HUES64 (cell line): ENCODE results near the gene USP32.
"Not testable (repeated sequence)": the region's sequence is repeated elsewhere in the genome, so short reads cannot be mapped to it uniquely, and the experiment has no call there.

Source experiments
- H3K27ac ChIP-seq: 2 replicates; pipeline ENCODE4 v1.7.0; 2013; ENCODE audit warnings: low read depth, low read length, inconsistent platforms
- H3K27me3 ChIP-seq: 2 replicates; pipeline ENCODE4 v1.6.1; 2013; ENCODE audit warnings: mild to moderate bottlenecking, low read length; ENCODE audit not compliant: insufficient read depth
- H3K36me3 ChIP-seq: 2 replicates; pipeline ENCODE4 v1.6.1; 2013; ENCODE audit warnings: mild to moderate bottlenecking, low read length; ENCODE audit not compliant: insufficient read depth
- H3K4me1 ChIP-seq: 2 replicates; pipeline ENCODE4 v1.6.1; 2013; ENCODE audit warnings: mild to moderate bottlenecking, low read length, moderate library complexity; ENCODE audit not compliant: insufficient read depth
- H3K4me3 ChIP-seq: 2 replicates; pipeline ENCODE4 v1.5.1; 2013; ENCODE audit warnings: mild to moderate bottlenecking, low read length, moderate library complexity
- H3K9ac ChIP-seq: 2 replicates; pipeline ENCODE4 v1.6.1; 2013; ENCODE audit warnings: mild to moderate bottlenecking, low read depth, low read length
- H3K9me3 ChIP-seq: 2 replicates; pipeline ENCODE4 v1.6.1; 2013; ENCODE audit warnings: low read depth, low read length; ENCODE audit not compliant: insufficient read depth
- WGBS: fragments of 150-250, 120-280 bp; methylation state at CpG from one replicate; pipeline ENCODE4 v1.1.7; 2013; ENCODE audit warnings: missing lambda C conversion rate; 5-methylcytosine and 5-hydroxymethylcytosine counted together

Gene USP32

DNA sequence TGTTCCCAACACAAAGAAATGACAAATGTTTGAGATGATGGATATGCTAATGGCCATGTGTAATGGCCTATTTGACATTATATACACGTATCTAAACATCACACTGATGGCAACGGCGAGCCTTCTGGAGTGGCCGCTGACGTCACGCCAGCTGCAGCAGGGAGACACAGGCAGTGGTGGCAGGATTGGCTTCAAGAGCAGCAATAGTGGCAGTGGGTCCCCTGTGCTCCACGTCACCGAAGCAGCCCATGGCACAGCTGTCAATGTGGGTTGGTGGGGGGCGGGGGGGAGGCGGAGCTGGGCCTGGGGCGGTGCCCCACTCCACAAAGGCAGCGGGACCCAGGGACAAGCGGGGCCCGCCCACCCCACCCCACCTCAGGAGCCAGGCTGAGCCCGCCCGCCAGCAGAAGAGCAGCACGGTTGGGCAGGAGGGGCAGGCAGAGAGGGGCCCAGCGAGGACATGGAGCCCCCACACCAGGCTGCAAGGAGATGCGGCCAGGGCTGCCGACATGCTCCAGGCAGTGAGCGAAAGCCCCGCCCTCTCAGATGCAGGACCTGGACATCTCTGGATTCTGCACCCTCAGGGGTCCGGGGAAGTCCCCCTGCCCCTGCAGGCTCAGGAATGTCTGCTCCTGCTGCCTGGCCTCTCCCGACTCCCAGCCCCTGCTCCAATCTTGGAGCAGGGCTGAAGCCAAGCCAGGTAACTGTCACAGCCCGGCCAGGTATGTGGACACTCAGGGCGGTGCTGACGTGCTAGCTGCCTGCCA is 64.6 kb downstream of the USP32 start:
- peaks cover 7% of the 10 kb centered on the region; the same call in 1 of the 2 replicates for H3K4me1 ChIP-seq
- H3K9me3 ChIP-seq = no peaks in the 10 kb centered on the region
- peaks cover 7% of the 10 kb centered on the region; the same call in 1 of the 2 replicates for H3K36me3 ChIP-seq
- H3K27ac ChIP-seq = no peak overlapping the region
- 73% methylated on average over 27 of the region's 27 CpGs for WGBS
- H3K9ac ChIP-seq = no peak overlapping the region
- H3K27me3 ChIP-seq = no peaks in the 10 kb centered on the region
- no peak overlapping the region for H3K4me3 ChIP-seq

DNA sequence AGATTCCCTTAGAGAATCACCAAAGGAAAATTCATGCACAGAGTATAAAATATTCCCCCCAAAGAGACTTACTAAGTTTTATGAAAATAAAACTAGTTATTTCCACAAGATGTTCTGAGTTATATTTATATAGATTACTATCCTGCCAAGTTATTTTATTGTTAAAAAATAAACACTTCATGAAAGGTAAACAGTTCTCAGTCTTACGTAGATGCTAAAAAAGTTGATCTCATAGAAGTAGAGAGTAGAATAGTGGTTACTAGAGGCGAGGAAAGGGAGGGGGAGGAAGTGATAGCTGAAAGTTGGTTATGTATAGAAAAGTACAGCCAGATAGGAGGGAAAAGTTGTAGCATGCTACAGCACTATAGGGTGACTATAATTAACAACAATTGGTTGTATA is 65.2 kb downstream of the USP32 start:
- peaks cover 7% of the 10 kb centered on the region; the same call in 1 of the 2 replicates for H3K4me1 ChIP-seq
- peaks cover 7% of the 10 kb centered on the region; the same call in 1 of the 2 replicates for H3K36me3 ChIP-seq
- no peak overlapping the region for H3K27ac ChIP-seq
- H3K27me3 ChIP-seq = no peaks in the 10 kb centered on the region
- no peaks in the 10 kb centered on the region for H3K9me3 ChIP-seq
- H3K4me3 ChIP-seq = no peak overlapping the region
- 96% methylated on average over 2 of the region's 2 CpGs for WGBS
- no peak overlapping the region for H3K9ac ChIP-seq

DNA sequence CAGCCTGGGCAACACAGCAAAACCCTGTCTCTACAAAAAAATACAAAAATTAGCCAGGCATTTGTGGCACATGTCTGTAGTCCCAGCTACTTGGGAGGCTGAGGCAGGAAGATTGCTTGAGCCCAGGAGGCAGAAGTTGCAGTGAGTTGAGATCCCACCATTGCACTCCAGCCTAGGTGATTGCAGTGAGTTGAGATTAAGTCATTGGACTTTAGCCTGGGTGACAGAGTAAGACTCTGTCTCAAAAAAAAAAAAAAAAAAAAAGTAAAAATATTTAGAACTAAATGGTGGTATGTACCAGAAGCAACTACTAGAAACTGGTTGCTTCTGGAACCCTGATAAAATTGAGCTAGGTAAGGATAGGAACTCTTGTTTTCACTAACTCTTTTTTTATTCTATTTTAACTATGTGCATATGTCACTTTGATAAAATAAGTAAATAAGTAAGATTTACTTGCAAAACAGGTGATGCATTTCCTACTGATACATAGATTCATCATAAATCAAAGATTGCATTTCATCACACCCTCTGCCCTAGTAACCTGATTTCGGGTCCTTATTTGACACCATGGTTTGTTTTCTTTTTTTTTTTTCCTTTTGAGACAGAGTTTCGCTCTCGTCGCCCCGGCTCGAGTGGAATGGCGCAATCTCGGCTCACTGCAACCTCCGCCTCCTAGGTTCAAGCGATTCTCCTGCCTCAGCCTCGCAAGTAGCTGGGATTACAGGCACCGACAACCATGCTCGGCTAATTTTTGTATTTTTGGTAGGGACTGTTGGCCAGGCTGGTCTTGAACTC is 66.0 kb downstream of the USP32 start:
- Histone ChIP-seq H3K27me3 (no peaks in the 10 kb centered on the region), H3K36me3 (peaks cover 7% of the 10 kb centered on the region; the same call in 1 of the 2 replicates), H3K27ac (no peak overlapping the region), H3K9ac (no peak overlapping the region), H3K4me3 (no peak overlapping the region), H3K9me3 (no peaks in the 10 kb centered on the region), H3K4me1 (peaks cover 7% of the 10 kb centered on the region; the same call in 1 of the 2 replicates)
- WGBS = 96% methylated on average over 13 of the region's 13 CpGs

DNA sequence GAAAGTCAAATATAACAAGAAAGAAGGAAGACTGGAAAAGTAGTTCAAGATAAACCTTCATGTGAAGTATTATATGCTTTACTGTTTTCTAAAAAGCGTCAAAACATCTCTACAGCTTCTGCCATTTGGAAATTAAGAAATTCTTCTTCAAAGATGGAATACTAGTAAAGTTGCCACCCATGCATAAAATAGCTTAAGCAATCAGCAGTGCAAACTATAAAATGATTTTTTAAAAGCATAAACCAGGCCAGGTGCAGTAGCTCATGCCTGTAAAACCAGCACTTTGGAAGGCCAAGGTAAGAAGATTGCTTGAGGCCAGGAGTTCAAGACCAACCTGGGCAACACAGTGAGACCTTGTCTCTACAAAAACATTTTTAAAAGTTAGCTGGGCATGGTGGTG is 68.2 kb downstream of the USP32 start:
- Histone ChIP-seq H3K9ac (no peak overlapping the region), H3K4me1 (peaks cover 7% of the 10 kb centered on the region; the same call in 1 of the 2 replicates), H3K27me3 (no peaks in the 10 kb centered on the region), H3K27ac (no peak overlapping the region), H3K36me3 (peaks cover 7% of the 10 kb centered on the region; the same call in 1 of the 2 replicates), H3K4me3 (no peak overlapping the region), H3K9me3 (no peaks in the 10 kb centered on the region)
- WGBS = 100% methylated on average over 1 of the region's 1 CpG

DNA sequence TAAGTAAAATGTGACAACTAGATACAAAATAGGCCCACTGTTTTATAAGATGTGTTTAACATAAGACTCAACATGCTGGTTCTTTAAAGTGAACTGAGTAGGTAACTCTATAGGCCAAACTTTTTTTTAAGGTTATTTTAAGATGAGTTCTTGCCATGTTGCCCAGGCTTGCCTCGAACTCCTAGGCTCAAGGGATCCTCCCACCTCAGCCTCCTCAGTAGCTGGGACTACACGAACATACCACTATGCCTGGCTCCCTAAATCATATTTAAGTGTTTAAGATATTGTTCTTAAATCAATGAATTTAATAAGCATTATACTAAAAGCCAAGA is 69.9 kb downstream of the USP32 start:
- no peak overlapping the region for H3K9ac ChIP-seq
- WGBS = no CpG with 5 or more reads among the region's 2 CpGs
- no peaks in the 10 kb centered on the region for H3K36me3 ChIP-seq
- H3K4me1 ChIP-seq = no peaks in the 10 kb centered on the region
- no peaks in the 10 kb centered on the region for H3K27me3 ChIP-seq
- no peaks in the 10 kb centered on the region for H3K9me3 ChIP-seq
- no peak overlapping the region for H3K27ac ChIP-seq
- no peak overlapping the region for H3K4me3 ChIP-seq

DNA sequence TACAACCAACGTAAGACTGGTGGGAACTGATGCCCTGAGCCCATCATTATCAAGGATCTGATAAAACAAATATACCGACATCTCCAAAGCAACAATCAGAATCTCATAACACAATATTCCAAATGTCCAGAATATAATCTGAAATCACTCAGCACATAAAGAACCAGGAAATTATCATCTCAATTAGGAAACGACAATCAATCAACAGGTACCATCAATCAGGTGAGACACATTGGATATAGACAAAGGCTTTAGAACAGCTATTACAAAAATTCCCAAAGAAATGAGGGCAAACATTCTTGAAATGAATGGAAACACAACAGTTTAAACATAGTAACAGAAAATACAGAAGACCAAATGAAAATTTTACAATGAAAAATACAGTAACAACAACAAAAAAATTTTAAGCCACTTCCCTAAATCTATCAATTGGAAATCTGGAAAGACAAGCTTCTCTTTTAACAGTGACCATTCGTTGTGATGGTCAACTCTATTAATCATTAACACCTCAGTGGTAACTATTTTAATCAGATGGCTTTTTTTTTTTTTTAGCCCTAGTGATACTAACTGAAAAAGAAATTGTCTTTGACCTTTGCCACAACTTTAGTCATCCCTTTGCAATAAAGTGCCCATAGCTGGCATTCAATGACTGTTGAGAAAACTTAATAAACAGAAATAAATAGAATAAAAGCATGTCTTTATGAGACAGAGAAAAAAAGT is 70.4 kb downstream of the USP32 start:
- H3K9me3 ChIP-seq = no peaks in the 10 kb centered on the region
- no peaks in the 10 kb centered on the region for H3K36me3 ChIP-seq
- WGBS = 90% methylated on average over 4 of the region's 4 CpGs
- H3K27ac ChIP-seq = no peak overlapping the region
- no peak overlapping the region for H3K4me3 ChIP-seq
- H3K9ac ChIP-seq = no peak overlapping the region
- no peaks in the 10 kb centered on the region for H3K4me1 ChIP-seq
- no peaks in the 10 kb centered on the region for H3K27me3 ChIP-seq

DNA sequence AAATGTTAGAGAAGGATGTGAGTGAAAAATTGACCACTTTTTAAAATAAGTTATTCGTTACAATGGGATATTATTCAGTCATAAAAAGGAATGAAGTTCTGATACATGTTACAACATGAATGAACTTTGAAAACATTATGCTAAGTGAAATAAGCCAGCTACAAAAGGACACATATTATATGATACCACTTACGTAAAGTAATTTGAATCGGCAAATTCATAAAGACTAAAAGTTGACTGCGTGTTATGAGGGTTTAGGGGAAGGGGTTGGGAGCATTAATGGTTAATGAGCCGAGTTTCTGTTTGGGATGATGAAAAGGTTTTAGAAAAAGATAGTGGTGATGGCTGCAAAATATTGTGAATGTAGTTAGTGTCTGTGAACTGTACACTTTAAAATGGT is 73.1 kb downstream of the USP32 start:
- H3K36me3 ChIP-seq = no peaks in the 10 kb centered on the region
- 93% methylated on average over 4 of the region's 5 CpGs for WGBS
- H3K4me1 ChIP-seq = no peaks in the 10 kb centered on the region
- no peaks in the 10 kb centered on the region for H3K9me3 ChIP-seq
- no peak overlapping the region for H3K9ac ChIP-seq
- H3K27ac ChIP-seq = no peak overlapping the region
- H3K4me3 ChIP-seq = no peak overlapping the region
- H3K27me3 ChIP-seq = no peaks in the 10 kb centered on the region

DNA sequence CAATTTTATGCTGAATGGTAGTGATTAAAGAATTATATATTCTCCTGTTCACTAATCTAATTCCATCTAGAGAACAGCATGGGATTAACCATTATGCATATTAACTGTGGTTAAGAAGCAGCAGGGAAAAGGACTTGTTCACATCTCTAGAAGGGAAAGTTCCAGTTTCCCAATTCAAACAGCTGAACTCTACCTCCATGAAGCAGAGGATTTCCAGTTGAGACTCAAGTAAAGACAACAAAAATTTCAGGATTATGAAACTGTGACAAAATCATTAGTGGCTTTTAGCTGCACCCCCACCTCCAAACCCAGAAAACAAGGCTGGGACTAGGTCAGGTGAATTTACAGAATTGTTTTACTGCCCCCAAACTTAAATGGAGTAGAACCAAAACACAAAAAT is 73.6 kb downstream of the USP32 start:
- Histone ChIP-seq H3K9me3 (no peaks in the 10 kb centered on the region), H3K4me3 (no peak overlapping the region), H3K4me1 (no peaks in the 10 kb centered on the region), H3K36me3 (no peaks in the 10 kb centered on the region), H3K9ac (no peak overlapping the region), H3K27me3 (no peaks in the 10 kb centered on the region), H3K27ac (no peak overlapping the region)

DNA sequence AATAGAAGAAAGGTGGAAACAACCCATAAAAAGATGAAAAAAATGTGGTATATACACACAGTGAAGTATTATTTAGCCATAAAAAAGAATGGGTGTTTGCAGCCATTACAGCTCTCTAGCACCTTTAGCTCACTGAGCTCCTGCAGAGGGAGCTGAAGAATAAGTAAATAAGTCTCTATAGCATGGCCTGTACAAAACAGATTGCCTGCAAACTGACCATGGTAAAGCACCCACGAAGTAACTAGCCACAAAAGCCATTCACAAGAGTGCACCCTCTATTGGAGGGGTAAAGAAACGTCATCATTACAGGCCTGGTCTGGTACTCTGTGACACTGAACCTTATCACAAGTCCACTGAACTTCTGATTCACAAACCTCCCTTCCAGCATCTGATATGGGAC is 76.3 kb downstream of the USP32 start:
- Histone ChIP-seq H3K4me1 (no peaks in the 10 kb centered on the region), H3K36me3 (no peaks in the 10 kb centered on the region), H3K27me3 (no peaks in the 10 kb centered on the region), H3K9ac (no peak overlapping the region), H3K27ac (no peak overlapping the region), H3K9me3 (no peaks in the 10 kb centered on the region), H3K4me3 (no peak overlapping the region)
- 92% methylated on average over 2 of the region's 2 CpGs for WGBS

DNA sequence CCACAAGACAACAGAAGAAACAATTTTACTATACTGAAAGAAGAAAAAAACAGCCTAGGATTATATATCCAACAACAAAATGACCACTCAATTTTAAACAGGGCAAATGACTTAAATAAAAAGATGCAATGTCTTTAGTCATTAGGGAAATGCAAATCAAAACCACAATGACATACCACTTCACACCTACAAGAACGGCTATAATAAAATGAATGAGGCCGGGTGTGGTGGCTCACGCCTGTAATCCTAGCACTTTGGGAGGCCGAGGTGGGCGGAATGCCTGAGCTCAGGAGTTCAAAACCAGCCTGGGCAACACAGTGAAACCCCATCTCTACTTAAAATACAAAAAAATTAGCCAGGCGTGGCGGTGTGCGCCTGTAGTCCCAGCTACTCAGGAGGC is 77.0 kb downstream of the USP32 start:
- 94% methylated on average over 8 of the region's 8 CpGs for WGBS

DNA sequence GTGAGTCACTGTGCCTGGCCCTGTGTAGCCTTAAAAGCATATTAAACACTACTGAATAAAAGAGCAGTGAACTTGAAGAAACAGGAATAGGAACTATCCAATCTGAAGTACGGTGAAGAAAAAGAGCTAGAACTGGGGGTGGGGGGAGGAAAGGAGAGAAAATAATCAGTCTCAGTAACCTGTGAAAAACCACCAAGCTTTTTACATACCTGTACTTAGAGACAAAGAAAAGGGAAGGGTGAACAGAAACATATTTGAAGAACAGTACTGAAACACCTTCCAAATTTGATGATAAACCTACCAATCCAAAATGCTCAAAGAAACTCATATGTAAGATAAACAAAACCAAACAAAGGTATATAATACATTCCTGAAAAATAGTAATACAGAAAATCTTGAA is 77.5 kb downstream of the USP32 start:
- Histone ChIP-seq H3K9me3 (no peaks in the 10 kb centered on the region), H3K4me3 (no peak overlapping the region), H3K27me3 (no peaks in the 10 kb centered on the region), H3K27ac (no peak overlapping the region), H3K9ac (no peak overlapping the region), H3K4me1 (no peaks in the 10 kb centered on the region), H3K36me3 (no peaks in the 10 kb centered on the region)
- 79% methylated on average over 1 of the region's 1 CpG for WGBS

More for the DNA sequence above, 77.0 kb downstream of the USP32 start:
- H3K27me3 ChIP-seq, H3K4me1 ChIP-seq, H3K9ac ChIP-seq, H3K27ac ChIP-seq, H3K9me3 ChIP-seq, H3K4me3 ChIP-seq, H3K36me3 ChIP-seq: not testable (repeated sequence)
